HG03460 (cell line): Measurements from ENCODE around the gene KIRREL1.
"Not testable (repeated sequence)": the region's sequence is repeated elsewhere in the genome, so short reads cannot be mapped to it uniquely, and the experiment has no call there.

Source experiments
- ATAC-seq: cut with Tn5 transposase; IDR thresholded peaks from one replicate; pipeline ENCODE4 v1.9.1; 2021; ENCODE audit not compliant: unreplicated experiment

The KIRREL1 gene

GRCh38 chr1:158103861-158104522 is 110.5 kb downstream of the KIRREL1 start:
- ATAC-seq, result no peak

GRCh38 chr1:158104891-158105290 is 111.4 kb downstream of the KIRREL1 start:
- ATAC-seq, result no peak

DNA sequence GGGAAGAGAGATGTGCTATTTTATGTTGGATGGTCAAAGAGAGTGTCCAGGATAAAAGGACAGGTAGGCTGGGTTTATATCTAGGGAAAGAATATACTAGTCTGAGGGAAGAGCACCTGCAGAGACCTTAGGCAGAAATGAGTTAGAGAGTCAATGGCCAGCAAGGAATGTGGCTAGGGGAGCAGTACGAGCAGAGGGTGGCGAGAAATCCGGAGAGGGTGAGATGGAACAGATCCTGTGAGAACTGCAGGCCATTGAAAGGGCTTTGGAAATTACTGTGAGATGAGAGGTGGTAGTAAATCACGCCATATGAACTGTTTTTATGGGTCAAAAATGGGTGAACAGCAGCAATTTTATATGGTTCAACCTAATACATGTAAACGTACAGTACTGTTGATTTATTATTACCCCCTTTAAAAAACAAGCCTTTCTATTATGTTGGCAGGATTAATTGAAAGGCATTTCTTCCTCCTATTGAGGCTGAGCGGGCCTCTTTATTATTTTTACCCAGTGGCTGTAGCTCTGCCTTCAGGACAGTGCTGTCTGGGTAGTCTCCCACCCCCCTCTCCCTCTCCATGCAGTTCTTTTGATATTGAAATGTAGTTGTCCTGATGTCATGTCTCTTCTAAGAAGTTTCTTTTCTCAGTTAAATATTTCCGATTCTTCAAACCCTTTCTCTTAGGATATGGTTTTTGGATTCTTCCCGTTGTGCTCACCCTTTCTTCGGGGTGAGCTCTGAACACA is 112.1 kb downstream of the KIRREL1 start:
- no peak for ATAC-seq

DNA sequence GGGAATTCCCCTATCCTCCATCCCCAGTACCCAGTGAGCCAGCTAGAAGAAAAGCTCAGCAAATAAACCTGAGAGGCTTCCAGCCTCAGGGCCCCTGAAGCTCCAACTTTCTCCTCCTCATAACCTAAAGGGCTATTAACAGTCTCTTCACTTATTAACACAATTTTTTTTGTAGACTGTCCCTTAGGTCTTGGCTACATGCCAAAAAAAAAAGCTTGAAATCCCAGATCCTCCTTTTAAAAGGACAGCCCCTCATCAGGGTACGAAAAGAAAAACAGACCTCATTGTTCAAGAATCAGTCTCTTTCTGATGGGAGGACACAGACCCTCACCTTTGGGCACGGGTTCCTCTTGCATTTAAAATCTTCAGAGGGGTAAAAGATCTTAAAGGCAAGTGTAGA is 114.5 kb downstream of the KIRREL1 start:
- no peak for ATAC-seq

DNA sequence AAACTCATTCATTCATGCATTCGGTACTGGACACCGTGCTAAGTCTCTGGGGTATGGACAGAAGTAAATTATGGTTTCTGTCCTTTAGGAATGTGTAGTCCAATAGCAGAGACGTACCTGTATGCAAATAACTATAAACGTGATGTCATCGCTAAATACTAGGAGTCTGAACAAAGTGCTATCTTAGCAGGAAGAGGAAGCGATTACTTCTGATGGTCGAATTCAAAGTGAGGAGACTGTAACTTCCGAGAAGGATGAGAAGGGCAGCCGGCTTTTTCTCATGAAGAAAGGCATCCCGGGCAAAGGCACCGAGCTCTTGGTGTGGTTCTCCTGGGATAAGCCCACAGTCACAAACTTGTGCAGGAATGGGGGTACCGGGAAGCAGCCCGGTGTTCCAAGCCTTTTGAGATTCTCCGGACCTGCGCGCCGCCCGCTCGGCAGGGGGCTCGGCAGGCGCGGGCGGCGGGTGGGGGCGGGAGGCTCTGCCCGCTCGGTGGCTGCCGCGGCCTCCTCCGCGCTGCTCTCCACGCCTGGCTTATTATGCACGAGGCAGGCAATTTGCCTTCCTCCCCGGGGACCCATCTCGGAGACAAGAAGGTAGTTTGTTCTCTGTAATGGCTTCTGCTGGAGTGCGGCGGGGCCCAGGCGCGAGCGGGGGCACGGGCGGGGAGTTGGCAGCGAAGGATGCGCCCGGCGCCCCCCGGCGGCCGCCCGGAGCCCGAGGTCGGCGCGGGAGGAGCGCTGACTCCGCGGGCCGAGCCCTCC is 119.7 kb downstream of the KIRREL1 start:
- no peak for ATAC-seq

DNA sequence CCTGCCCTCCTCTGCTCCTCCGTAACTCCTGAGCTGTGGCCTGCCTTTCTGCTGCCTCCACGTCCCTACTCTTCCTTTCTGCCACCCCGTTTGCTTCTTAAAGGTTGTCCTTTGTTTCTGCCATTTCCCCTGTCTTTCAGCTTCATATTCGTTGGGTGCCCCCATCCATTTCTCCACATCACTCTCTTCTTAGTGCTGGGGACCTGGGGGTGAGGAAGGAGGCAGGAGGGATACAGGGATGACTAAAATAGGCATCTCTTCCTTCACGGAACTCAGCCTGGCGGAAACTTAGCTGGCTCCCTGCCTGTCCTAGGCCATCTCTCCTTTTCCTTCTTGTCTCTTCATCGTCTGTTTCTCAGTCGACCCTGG is 120.3 kb downstream of the KIRREL1 start:
- ATAC-seq, result no peak

GRCh38 chr1:158115126-158115525 is 121.7 kb downstream of the KIRREL1 start:
- no peak for ATAC-seq

GRCh38 chr1:158116311-158117167 is 123.1 kb downstream of the KIRREL1 start:
- no peak for ATAC-seq

DNA sequence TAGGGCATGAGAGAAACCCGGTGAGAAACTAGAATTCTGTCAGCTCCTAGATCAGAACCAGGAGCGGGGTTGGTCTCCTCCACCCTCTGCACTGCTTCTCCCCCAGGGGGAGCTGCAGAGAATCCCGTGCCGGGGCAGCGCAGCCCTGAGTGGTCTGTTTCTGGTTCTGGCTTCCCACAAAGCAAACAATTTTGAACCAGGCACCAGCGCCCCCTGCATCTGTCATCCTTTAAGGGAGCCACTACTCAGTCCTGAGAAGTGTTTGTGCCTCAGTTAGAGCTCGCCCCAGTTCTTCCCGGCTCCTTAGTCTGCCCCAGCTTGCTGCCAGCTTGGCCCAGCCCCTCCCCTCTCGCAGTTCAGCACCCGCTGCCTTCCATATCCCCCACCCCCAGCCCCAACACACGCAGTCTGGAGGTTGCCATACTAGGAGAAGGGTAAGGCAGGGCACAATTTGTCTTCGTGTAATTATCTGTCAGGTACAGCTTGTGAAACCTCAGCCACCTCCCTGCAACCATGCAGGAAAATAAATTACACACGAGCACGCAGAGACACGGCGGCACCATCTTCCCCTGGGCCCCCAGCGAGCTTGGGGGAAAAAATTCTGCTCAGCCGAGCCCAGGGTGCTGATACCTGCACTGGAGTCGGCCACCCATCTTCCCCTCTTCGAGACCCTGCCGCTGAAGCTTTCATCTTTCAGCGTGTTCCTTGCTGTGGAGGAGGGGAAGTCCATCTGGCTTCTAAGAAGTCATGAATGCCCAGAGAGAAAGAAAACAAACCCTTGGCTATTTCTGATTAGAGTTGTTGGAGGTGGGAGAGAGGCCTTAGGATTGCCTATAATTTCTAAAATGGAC is 124.6 kb downstream of the KIRREL1 start:
- ATAC-seq, result no peak

DNA sequence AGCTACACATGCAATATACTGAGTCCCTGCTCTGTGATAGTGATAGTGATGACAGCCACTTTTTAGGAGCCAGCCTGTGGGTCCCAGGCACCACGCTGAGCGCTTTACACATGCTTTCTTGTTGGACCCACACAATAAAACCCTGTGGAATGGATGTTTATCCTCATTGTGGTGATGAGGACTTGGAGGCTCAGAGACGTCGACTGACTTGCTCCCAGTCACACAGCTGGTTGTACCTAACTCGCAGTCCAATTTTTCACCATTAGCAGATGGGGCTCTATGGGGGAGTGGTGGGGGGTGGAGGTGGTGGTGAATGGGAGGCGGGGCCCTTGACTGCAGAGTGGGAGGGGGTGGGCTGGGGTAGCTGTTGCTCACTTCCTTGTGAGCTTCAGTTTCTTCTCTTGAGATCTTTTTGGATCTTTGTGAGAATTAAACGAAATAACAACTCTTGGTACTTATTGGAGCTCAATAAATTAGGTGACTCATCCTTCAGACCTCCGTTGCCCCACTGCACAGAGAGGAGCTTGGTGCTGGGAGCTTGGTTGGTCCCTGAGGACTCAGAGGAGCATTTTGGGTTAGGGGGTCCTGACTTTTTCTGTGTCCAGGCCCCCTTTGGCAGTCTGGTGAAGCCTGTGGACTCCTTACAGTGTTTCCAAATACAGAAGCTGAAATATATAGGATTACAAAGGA is 125.4 kb downstream of the KIRREL1 start:
- ATAC-seq, result no peak

DNA sequence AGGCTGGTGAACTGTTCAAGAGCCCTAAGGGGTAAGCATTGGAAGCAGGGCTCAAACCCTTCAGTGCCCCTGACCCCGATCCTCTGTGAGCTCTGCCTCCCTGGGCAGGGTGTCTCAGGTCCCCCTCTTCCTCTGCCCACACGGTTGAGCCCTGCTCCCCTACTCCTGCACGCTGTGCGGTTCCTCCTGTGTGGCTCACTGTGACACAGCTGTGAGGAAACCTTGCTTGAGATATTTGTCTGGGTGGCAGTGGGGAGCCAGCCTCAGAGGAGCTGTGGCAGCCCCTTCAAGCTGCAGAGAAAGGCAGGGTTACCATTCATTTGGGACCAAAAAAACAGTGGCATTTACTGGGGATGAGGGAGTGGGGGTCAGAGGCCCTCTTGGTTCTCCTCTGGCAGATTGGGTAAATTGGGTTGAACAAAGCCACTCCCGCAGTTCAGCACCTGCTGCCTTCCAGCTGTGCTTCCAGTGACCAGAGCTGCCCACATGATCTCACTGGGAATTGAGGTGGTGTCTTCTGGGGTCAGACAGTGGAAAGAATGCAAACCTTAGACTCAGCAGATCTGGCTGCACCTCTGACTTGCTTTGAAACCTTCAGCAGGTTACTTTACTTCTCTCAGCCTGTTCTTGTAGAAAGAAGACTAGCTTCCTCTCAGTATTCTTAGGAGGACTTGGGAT is 126.7 kb downstream of the KIRREL1 start:
- no peak for ATAC-seq

GRCh38 chr1:158121604-158122254 is 128.3 kb downstream of the KIRREL1 start:
- no peak for ATAC-seq

DNA sequence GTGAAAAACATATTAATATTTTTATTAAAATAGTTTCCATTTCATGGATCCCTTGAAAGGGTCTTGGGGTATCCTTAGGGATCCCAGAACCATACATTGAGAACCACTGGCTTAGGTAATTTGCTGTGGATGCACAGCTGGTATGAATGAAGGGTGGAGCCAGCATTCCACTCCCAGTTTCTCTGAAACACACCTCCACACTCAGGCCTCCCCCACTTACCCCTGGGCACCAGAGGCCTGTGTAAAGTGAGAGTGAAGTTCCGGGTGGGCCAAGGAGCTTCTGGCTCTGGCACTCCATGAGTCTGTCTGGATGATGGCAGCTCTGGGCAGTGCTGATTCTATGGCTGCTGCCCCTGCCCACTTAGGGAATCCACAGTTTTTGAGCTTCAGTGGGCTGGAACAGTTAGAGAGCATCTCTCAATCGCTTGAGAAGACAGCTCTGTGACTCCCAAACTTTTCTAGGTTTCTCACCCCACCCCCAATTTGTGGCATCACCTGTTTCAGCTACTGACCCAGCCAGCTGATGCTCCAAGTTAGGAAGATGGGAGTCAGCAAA is 129.5 kb downstream of the KIRREL1 start:
- no peak for ATAC-seq

DNA sequence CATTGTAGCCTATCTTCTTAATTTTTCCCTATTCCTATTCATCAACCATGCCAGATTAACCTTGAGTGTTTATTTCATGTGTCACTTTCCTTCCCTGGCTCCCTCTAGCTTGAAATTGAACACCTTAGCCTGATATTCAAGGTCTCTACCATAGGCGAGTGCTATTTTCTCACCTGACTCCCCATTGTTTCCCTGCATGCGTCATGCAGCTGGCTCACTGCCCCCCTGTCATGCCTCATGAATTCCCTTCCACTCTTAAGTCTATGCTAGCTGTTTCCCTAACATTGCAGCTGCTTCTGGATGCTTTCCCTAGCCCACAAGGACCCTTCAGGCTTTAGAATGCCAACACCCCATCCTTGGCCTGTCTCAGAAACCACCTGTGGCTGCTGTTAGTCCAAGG is 130.6 kb downstream of the KIRREL1 start:
- no peak for ATAC-seq

DNA sequence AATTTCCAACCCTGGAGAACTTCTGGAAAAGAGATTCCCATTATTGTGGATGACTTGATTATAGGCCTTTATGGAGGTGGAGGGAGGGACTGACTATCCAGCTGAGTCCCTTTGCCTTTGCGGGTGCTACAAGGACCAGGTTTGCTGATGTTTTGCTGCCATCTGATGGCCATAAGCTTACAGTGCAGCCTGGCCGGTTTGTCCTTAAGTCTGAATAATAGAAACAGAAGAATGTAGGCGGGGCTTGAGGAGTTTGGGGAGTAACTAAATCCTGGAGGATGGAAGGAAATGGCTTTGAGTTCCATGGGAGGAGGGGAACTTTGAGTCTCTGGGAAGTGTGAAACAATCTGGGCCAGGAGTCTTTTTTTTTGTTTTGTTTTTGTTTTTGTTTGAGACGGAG is 131.6 kb downstream of the KIRREL1 start:
- ATAC-seq, result no peak

DNA sequence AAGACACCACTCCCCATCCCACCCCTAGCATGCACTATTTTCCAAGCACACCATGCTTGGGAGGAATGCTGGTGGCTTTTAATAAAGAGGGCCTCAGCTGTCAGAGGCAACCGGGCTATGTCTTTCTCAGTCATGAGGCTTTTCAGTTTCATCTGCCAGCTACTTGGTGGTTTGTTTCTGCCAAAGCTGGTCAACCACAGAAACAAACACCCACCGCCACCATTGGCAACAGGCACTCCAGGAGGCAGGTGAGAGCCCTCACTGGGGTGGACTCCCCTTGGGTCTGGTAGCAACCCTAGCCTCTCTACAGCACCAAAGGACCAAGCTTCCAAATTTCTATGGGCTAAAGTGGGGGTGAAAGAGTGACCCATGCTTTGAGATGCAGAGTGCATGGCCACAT is 133.0 kb downstream of the KIRREL1 start:
- no peak for ATAC-seq

GRCh38 chr1:158128531-158128930 is 135.1 kb downstream of the KIRREL1 start:
- not testable (repeated sequence) for ATAC-seq

- ATAC-seq, result no peak
These were observed 137.8 kb downstream of the KIRREL1 start for GRCh38 chr1:158131217-158131616.
